H9 (cell line): ENCODE data around the gene DEGS2. TPM values are rescaled to one million over a fixed set of nuclear protein-coding genes. Genes with fewer than 3 reads are reported as not detected.

ENCODE experiments used
- DNase-seq: peaks from one replicate; pipeline ENCODE4 v3.0.0-alpha.2; 2017
- H2AFZ ChIP-seq: one replicate; pipeline ENCODE4 v1.6.1; 2013; ENCODE audit warnings: mild to moderate bottlenecking, low read length, control low read depth, moderate library complexity
- H2AK5ac ChIP-seq: 2 replicates; pipeline ENCODE4 v1.6.1; 2013; ENCODE audit warnings: low read length, control low read depth, mixed read lengths; ENCODE audit not compliant: insufficient read length
- H2BK120ac ChIP-seq: one replicate; pipeline ENCODE4 v1.6.1; 2013; ENCODE audit warnings: low read depth, mild to moderate bottlenecking, low read length, control low read depth, inconsistent platforms; ENCODE audit not compliant: poor library complexity, severe bottlenecking
- H2BK12ac ChIP-seq: 2 replicates; pipeline ENCODE4 v1.6.1; 2013; ENCODE audit warnings: low read length, control low read depth, mixed read lengths, low read depth; ENCODE audit not compliant: insufficient read length
- H2BK15ac ChIP-seq: 2 replicates; pipeline ENCODE4 v1.6.1; 2013; ENCODE audit warnings: low read depth, low read length, control low read depth
- H2BK20ac ChIP-seq: one replicate; pipeline ENCODE4 v1.6.1; 2013; ENCODE audit warnings: low read depth, mild to moderate bottlenecking, low read length, control low read depth, inconsistent platforms; ENCODE audit not compliant: poor library complexity, severe bottlenecking
- H2BK5ac ChIP-seq: 2 replicates; pipeline ENCODE4 v1.6.1; 2013; ENCODE audit warnings: low read length, control low read depth, mixed read lengths; ENCODE audit not compliant: insufficient read length
- H3K14ac ChIP-seq: 2 replicates; pipeline ENCODE4 v1.6.1; 2013; ENCODE audit warnings: low read length, control low read depth; ENCODE audit not compliant: insufficient read depth
- H3K18ac ChIP-seq: 2 replicates; pipeline ENCODE4 v1.6.1; 2013; ENCODE audit warnings: low read depth, mild to moderate bottlenecking, mixed read lengths, low read length, control low read depth; ENCODE audit not compliant: insufficient read length
- H3K23ac ChIP-seq: 2 replicates; pipeline ENCODE4 v1.6.1; 2013; ENCODE audit warnings: low read length, control low read depth, mixed read lengths, low read depth; ENCODE audit not compliant: insufficient read length
- H3K23me2 ChIP-seq: 2 replicates; pipeline ENCODE4 v1.6.1; 2013; ENCODE audit warnings: low read depth, mild to moderate bottlenecking, mixed read lengths, low read length, control low read depth; ENCODE audit not compliant: insufficient read length, poor library complexity, severe bottlenecking
- H3K27ac ChIP-seq: 2 replicates; pipeline ENCODE4 v1.5.1; 2013; ENCODE audit warnings: low read length, control low read depth, mixed read lengths, low read depth; ENCODE audit not compliant: insufficient read length
- H3K27me3 ChIP-seq: 2 replicates; pipeline ENCODE4 v1.6.1; 2013; ENCODE audit warnings: low read length, control low read depth, inconsistent platforms; ENCODE audit not compliant: insufficient read depth
- H3K4ac ChIP-seq: 2 replicates; pipeline ENCODE4 v1.6.1; 2013; ENCODE audit warnings: low read depth, mild to moderate bottlenecking, control low read depth, inconsistent platforms, low read length, moderate library complexity
- H3K4me1 ChIP-seq: 2 replicates; pipeline ENCODE4 v1.6.1; 2013; ENCODE audit warnings: low read length, control low read depth, inconsistent platforms; ENCODE audit not compliant: insufficient read depth
- H3K4me2 ChIP-seq: 2 replicates; pipeline ENCODE4 v1.6.1; 2013; ENCODE audit warnings: low read length, control low read depth, mixed read lengths; ENCODE audit not compliant: insufficient read length, insufficient read depth
- H3K56ac ChIP-seq: 2 replicates; pipeline ENCODE4 v1.6.1; 2013; ENCODE audit warnings: low read depth, mild to moderate bottlenecking, mixed read lengths, low read length, control low read depth; ENCODE audit not compliant: insufficient read length
- H3K79me1 ChIP-seq: 2 replicates; pipeline ENCODE4 v1.6.1; 2013; ENCODE audit warnings: low read depth, mild to moderate bottlenecking, moderate library complexity, low read length, control low read depth, inconsistent platforms; ENCODE audit not compliant: insufficient read depth, poor library complexity, severe bottlenecking
- H3K79me2 ChIP-seq: 2 replicates; pipeline ENCODE4 v1.6.1; 2013; ENCODE audit warnings: low read length, control low read depth, inconsistent platforms; ENCODE audit not compliant: insufficient read depth
- H3K9ac ChIP-seq: 2 replicates; pipeline ENCODE4 v1.6.1; 2013; ENCODE audit warnings: low read length, control low read depth, mixed read lengths; ENCODE audit not compliant: insufficient read length; ENCODE audit errors: extremely low read depth
- H3K9me3 ChIP-seq: one replicate; pipeline ENCODE4 v1.6.1; 2013; ENCODE audit warnings: low read depth, low read length, inconsistent platforms; ENCODE audit not compliant: control insufficient read depth
- H3T11ph ChIP-seq: one replicate; pipeline ENCODE4 v1.6.1; 2013; ENCODE audit warnings: mild to moderate bottlenecking, low read length, control low read depth, inconsistent platforms
- H4K20me1 ChIP-seq: one replicate; pipeline ENCODE4 v1.6.1; 2013; ENCODE audit not compliant: control insufficient read depth, insufficient read length, insufficient read depth
- H4K5ac ChIP-seq: 2 replicates; pipeline ENCODE4 v1.6.1; 2013; ENCODE audit warnings: low read depth, mild to moderate bottlenecking, mixed read lengths, low read length, control low read depth; ENCODE audit not compliant: insufficient read length
- H4K8ac ChIP-seq: replicated peaks from 2 replicates; pipeline ENCODE4 v1.6.1; 2013; ENCODE audit warnings: low read length, control low read depth, mixed read lengths, low read depth; ENCODE audit not compliant: insufficient read length
- H4K91ac ChIP-seq: 2 replicates; pipeline ENCODE4 v1.6.1; 2013; ENCODE audit warnings: low read depth, mild to moderate bottlenecking, moderate library complexity, mixed read lengths, low read length, control low read depth; ENCODE audit not compliant: insufficient read length
- H3K27ac Mint-ChIP-seq, 3 experiments: 2 replicates in 2 of 3; 3 replicates in 1 of 3; pipeline ENCODE4 v1.8.0; 2020 to 2021; ENCODE audit warnings: mixed read lengths in 3 of 3, mild to moderate bottlenecking in 1 of 3, moderate library complexity in 1 of 3
- H3K27me3 Mint-ChIP-seq: 2 replicates; pipeline ENCODE4 v1.8.0; 2021; ENCODE audit warnings: low read depth, mild to moderate bottlenecking, moderate library complexity, mixed read lengths
- H3K36me3 Mint-ChIP-seq, 3 experiments: 2 replicates in 2 of 3; 3 replicates in 1 of 3; pipeline ENCODE4 v1.8.0; 2020 to 2021; ENCODE audit warnings: low read depth in 3 of 3, mixed read lengths in 3 of 3; ENCODE audit not compliant: insufficient read depth in 1 of 3
- H3K4me1 Mint-ChIP-seq, 2 experiments: 2 replicates each; pipeline ENCODE4 v1.8.0; 2020; ENCODE audit warnings: mixed read lengths in 2 of 2
- H3K4me3 Mint-ChIP-seq, 2 experiments: 2 replicates in 1 of 2; 3 replicates in 1 of 2; pipeline ENCODE4 v1.8.0; 2020 to 2021; ENCODE audit warnings: mild to moderate bottlenecking in 2 of 2, mixed read lengths in 2 of 2, moderate library complexity in 1 of 2
- H3K9me3 Mint-ChIP-seq, 2 experiments: 2 replicates in 1 of 2; 3 replicates in 1 of 2; pipeline ENCODE4 v1.8.0; 2020; ENCODE audit warnings: mild to moderate bottlenecking in 2 of 2, mixed read lengths in 2 of 2, moderate library complexity in 1 of 2
- WGBS: extraction: QIAGEN DNeasy Blood & Tissue Kit; methylation state at CpG from one replicate; pipeline ENCODE4 v1.1.7; 2013; ENCODE audit warnings: missing lambda C conversion rate, low lambda C conversion rate, mixed read lengths; ENCODE audit not compliant: insufficient read length; ENCODE audit errors: extremely low coverage; 5-methylcytosine and 5-hydroxymethylcytosine counted together
- total RNA-seq: library from RNA; stranded (reverse); gene quantifications from 2 replicates; pipeline ENCODE4 v1.2.1, GENCODE V29; 2021
- TF ChIP-seq, protein P1 (sequence below): fragments of 200-600 bp; sonication (generic); conservative IDR thresholded peaks from 3 replicates; pipeline ENCODE4 v1.8.0; 2021; ENCODE audit warnings: antibody characterized with exemption, mild to moderate bottlenecking

Gene DEGS2
- total RNA-seq, 1 experiment from 2014 or later: 0.72 TPM

DNA sequence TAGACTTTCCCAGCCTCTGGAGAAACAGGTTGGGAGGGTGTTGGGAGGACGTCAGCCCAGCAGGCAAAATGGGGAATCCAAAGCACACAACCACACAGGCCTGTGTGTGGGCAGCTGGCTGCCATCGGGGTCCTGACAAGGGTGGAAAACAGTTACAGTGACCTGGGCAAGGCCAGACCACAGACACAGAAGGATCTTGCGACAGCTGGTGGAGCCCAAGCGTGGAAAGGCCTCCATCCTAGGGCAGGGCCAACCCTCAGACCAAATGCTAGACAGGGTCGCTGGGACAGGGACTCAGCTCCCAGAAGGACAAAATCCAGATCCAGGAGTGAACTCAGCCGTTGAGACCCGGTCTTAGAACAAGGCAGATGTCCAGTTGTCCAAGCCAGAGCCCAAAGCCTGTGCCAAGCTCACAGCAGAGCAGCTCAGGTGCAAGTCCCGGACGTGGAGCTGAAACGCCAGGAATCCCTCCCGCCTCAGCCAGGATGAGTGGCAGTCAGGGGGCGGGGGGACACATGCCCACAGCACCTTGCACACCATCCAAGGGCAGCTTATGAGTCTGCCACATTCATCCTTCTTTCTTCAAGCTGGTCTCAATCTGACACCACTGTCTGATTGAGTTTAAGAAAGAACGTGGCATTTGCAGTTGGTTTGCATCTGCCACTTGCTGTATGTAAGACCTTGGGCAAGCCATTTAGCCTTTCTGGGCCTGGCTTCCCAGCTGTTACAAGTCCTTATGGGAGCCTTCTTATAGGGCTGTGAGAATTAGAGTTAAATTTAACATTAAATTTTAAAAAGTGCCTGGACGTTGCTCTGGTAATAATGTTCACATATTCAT lies 37.6 kb downstream of the DEGS2 start:
- no peak overlapping the region for H2AFZ ChIP-seq
- H3K4me2 ChIP-seq: no peak overlapping the region
- no peak overlapping the region for H3K23ac ChIP-seq
- no peak overlapping the region for H3T11ph ChIP-seq
- no peak overlapping the region; a peak in 1 of 7 replicates for H3K27ac Mint-ChIP-seq
- H3K36me3 Mint-ChIP-seq: peaks cover 5 to 9% (median 6%) of the 10 kb centered on the region in 3 experiments; a peak in 6 of 7 replicates
- no peak overlapping the region for H2BK12ac ChIP-seq
- H3K27me3 ChIP-seq: no peaks in the 10 kb centered on the region
- no peaks in the 10 kb centered on the region for H3K9me3 ChIP-seq
- H3K4me1 Mint-ChIP-seq: no peaks in the 10 kb centered on the region
- no CpG with 5 or more reads among the region's 14 CpGs for WGBS
- no peaks in the 10 kb centered on the region for H3K27me3 Mint-ChIP-seq
- no peak overlapping the region for H4K5ac ChIP-seq
- no peak overlapping the region for H3K56ac ChIP-seq
- no peak overlapping the region for H3K18ac ChIP-seq
- no peaks in the 10 kb centered on the region for H3K9me3 Mint-ChIP-seq
- H2BK20ac ChIP-seq: no peak overlapping the region
- H3K27ac ChIP-seq: no peak overlapping the region
- H2BK5ac ChIP-seq: no peak overlapping the region
- no peak for DNase-seq
- H3K4me3 Mint-ChIP-seq: no peak overlapping the region
- TF ChIP-seq, protein P1, sequence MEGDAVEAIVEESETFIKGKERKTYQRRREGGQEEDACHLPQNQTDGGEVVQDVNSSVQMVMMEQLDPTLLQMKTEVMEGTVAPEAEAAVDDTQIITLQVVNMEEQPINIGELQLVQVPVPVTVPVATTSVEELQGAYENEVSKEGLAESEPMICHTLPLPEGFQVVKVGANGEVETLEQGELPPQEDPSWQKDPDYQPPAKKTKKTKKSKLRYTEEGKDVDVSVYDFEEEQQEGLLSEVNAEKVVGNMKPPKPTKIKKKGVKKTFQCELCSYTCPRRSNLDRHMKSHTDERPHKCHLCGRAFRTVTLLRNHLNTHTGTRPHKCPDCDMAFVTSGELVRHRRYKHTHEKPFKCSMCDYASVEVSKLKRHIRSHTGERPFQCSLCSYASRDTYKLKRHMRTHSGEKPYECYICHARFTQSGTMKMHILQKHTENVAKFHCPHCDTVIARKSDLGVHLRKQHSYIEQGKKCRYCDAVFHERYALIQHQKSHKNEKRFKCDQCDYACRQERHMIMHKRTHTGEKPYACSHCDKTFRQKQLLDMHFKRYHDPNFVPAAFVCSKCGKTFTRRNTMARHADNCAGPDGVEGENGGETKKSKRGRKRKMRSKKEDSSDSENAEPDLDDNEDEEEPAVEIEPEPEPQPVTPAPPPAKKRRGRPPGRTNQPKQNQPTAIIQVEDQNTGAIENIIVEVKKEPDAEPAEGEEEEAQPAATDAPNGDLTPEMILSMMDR: no peak
- no peak overlapping the region for H3K9ac ChIP-seq
- no peak overlapping the region for H2BK15ac ChIP-seq
- H3K4ac ChIP-seq: no peak overlapping the region
- H3K4me1 ChIP-seq: no peaks in the 10 kb centered on the region
- H4K8ac ChIP-seq: no peak overlapping the region
- no peaks in the 10 kb centered on the region for H3K79me2 ChIP-seq
- no peak overlapping the region; the same call in 1 of the 2 replicates for H3K14ac ChIP-seq
- H3K79me1 ChIP-seq: no peaks in the 10 kb centered on the region
- H2AK5ac ChIP-seq: no peak overlapping the region
- no peaks in the 10 kb centered on the region for H3K23me2 ChIP-seq
- no peaks in the 10 kb centered on the region for H4K20me1 ChIP-seq
- H2BK120ac ChIP-seq: no peak overlapping the region
- H4K91ac ChIP-seq: no peak overlapping the region
